Measurements from ENCODE around the gene PPP1R12B. TPM values are rescaled to one million over a fixed set of nuclear protein-coding genes. Genes with fewer than 3 reads are reported as not detected.

Gene PPP1R12B
- total RNA-seq, 2 experiments from 2014 or later: 19.1 to 23.5 TPM

GRCh38 chr1:202593845-202594244 lies 245.3 kb downstream of the PPP1R12B start:
- no peak overlapping the region for H3K4me3 ChIP-seq (ENCODE audit: low read depth, low read length, poor library complexity, severe bottlenecking)
- no peak for TF ChIP-seq CTCF (conservative IDR thresholded peaks at IDR 0.05; ENCODE audit: low read length)
- no peak for TF ChIP-seq EZH2phosphoT487 (IDR thresholded peaks at IDR 0.05; ENCODE audit: borderline replicate concordance, low read depth, low read length)
- no peaks in the 10 kb centered on the region for H3K9me2 ChIP-seq (ENCODE audit: insufficient read depth, low read length)
- no peak overlapping the region for H3K4me2 ChIP-seq (ENCODE audit: low read length)
- H3K27ac ChIP-seq (ENCODE audit: low read depth, low read length, poor library complexity, severe bottlenecking): no peak overlapping the region
- ChIA-PET POLR2A (no interaction called here), CTCF (ENCODE audit: unreplicated experiment) (interaction anchor here (0.6 kb wide), 1 partner anchor 320 kb away, joined by 5 read pairs; no protein-coding TSS in a partner anchor)
- no peaks in the 10 kb centered on the region for H3K36me3 ChIP-seq (ENCODE audit: insufficient read depth, low read length)
- H2AFZ ChIP-seq (ENCODE audit: low read length): no peak overlapping the region
- BruUV-seq (replicated peaks): no TSS peak
- peaks cover 13% of the 10 kb centered on the region for H3K4me1 ChIP-seq (ENCODE audit: insufficient read depth, low read length, poor library complexity, severe bottlenecking)
- H4K20me1 ChIP-seq (ENCODE audit: insufficient read depth, low read length): no peaks in the 10 kb centered on the region
- no peak for DNase-seq (ENCODE audit: low spot score)
- H3K79me2 ChIP-seq (ENCODE audit: insufficient read depth, low read depth, low read length): no peaks in the 10 kb centered on the region
- intact Hi-C loops (cut with micrococcal nuclease; ENCODE audit: unreplicated experiment): no loop called here
- H3K9me3 ChIP-seq (ENCODE audit: low read length): no peaks in the 10 kb centered on the region

GRCh38 chr1:202596638-202597037 lies 248.1 kb downstream of the PPP1R12B start:
- TF ChIP-seq CTCF (conservative IDR thresholded peaks at IDR 0.05; ENCODE audit: low read length) (no peak), EZH2phosphoT487 (IDR thresholded peaks at IDR 0.05; ENCODE audit: borderline replicate concordance, low read depth, low read length) (no peak)
- H2AFZ ChIP-seq (ENCODE audit: low read length): no peak overlapping the region
- CTCF ChIA-PET (ENCODE audit: unreplicated experiment): no interaction called here
- intact Hi-C loops (cut with micrococcal nuclease; ENCODE audit: unreplicated experiment): no loop called here
- no peak overlapping the region for H3K4me2 ChIP-seq (ENCODE audit: low read length)
- peaks cover 4% of the 10 kb centered on the region for H3K4me1 ChIP-seq (ENCODE audit: insufficient read depth, low read length, poor library complexity, severe bottlenecking)
- H3K4me3 ChIP-seq (ENCODE audit: low read depth, low read length, poor library complexity, severe bottlenecking): no peak overlapping the region
- no peaks in the 10 kb centered on the region for H3K79me2 ChIP-seq (ENCODE audit: insufficient read depth, low read depth, low read length)
- no peaks in the 10 kb centered on the region for H4K20me1 ChIP-seq (ENCODE audit: insufficient read depth, low read length)
- no peaks in the 10 kb centered on the region for H3K9me2 ChIP-seq (ENCODE audit: insufficient read depth, low read length)
- BruUV-seq (replicated peaks): no TSS peak
- H3K36me3 ChIP-seq (ENCODE audit: insufficient read depth, low read length): no peaks in the 10 kb centered on the region
- H3K27ac ChIP-seq (ENCODE audit: low read depth, low read length, poor library complexity, severe bottlenecking): no peak overlapping the region
- H3K9me3 ChIP-seq (ENCODE audit: low read length): no peaks in the 10 kb centered on the region
- POLR2A ChIA-PET: no interaction called here
- no peak for DNase-seq (ENCODE audit: low spot score)

GRCh38 chr1:202597090-202597761 lies 248.7 kb downstream of the PPP1R12B start:
- TF ChIP-seq EZH2phosphoT487 (IDR thresholded peaks at IDR 0.05; ENCODE audit: borderline replicate concordance, low read depth, low read length) (no peak), CTCF (conservative IDR thresholded peaks at IDR 0.05; ENCODE audit: low read length) (no peak)
- intact Hi-C loops (cut with micrococcal nuclease; ENCODE audit: unreplicated experiment): no loop called here

More at GRCh38 chr1:202597090-202597761, 248.7 kb downstream of the PPP1R12B start:
- no TSS peak for BruUV-seq (replicated peaks)
- H3K4me1 ChIP-seq (ENCODE audit: insufficient read depth, low read length, poor library complexity, severe bottlenecking): peaks cover 4% of the 10 kb centered on the region
- CTCF ChIA-PET (ENCODE audit: unreplicated experiment): no interaction called here
- H4K20me1 ChIP-seq (ENCODE audit: insufficient read depth, low read length): no peaks in the 10 kb centered on the region
- no peak overlapping the region for H2AFZ ChIP-seq (ENCODE audit: low read length)
- H3K36me3 ChIP-seq (ENCODE audit: insufficient read depth, low read length): no peaks in the 10 kb centered on the region
- no peak overlapping the region for H3K4me2 ChIP-seq (ENCODE audit: low read length)
- H3K27ac ChIP-seq (ENCODE audit: low read depth, low read length, poor library complexity, severe bottlenecking): no peak overlapping the region
- H3K79me2 ChIP-seq (ENCODE audit: insufficient read depth, low read depth, low read length): no peaks in the 10 kb centered on the region
- H3K9me3 ChIP-seq (ENCODE audit: low read length): no peaks in the 10 kb centered on the region
- H3K4me3 ChIP-seq (ENCODE audit: low read depth, low read length, poor library complexity, severe bottlenecking): no peak overlapping the region
- no peaks in the 10 kb centered on the region for H3K9me2 ChIP-seq (ENCODE audit: insufficient read depth, low read length)
- POLR2A ChIA-PET: no interaction called here
- DNase-seq (ENCODE audit: low spot score): no peak

Measured in OCI-LY7 (cell line).